ENCODE data around the gene EIF6. TPM values are rescaled to one million over a fixed set of nuclear protein-coding genes. Genes with fewer than 3 reads are reported as not detected.
"Not testable (repeated sequence)": the region's sequence is repeated elsewhere in the genome, so short reads cannot be mapped to it uniquely, and the experiment has no call there.

EIF6 gene
- total RNA-seq, 2 donors from 2014 or later: 23.3 to 35.6 TPM

GRCh38 chr20:35319192-35319870 lies 34.8 kb upstream of the EIF6 start:
- intact Hi-C loops (cut with DNase I): no loop called here
- peak; percentile 45 for ATAC-seq
- Histone ChIP-seq H3K27ac (peak overlapping the region in 3 of 4 donors; percentile 49 to 74 (median 63)), H3K27me3 (no peaks in the 10 kb centered on the region), H3K36me3 (replicated peaks in 1 of 2; ENCODE audit: insufficient read depth in 1 of 2, low read depth in 2 of 2) (no peaks in the 10 kb centered on the region), H3K4me1 (peaks cover 17% of the 10 kb centered on the region), H3K4me3 (no peak overlapping the region), H3K9me3 (no peaks in the 10 kb centered on the region)
- DNase-seq: no peak
- WGBS, 2 donors: 59 to 69% methylated on average over 5 of the region's 5 CpGs
- TF ChIP-seq CTCF (IDR thresholded peaks at IDR 0.05) (no peak), POLR2A (IDR thresholded peaks at IDR 0.05) (no peak)

- Histone ChIP-seq H3K27ac (peak overlapping the region; percentile 17 to 74 (median 56)), H3K4me1 (peaks cover 17% of the 10 kb centered on the region)
- WGBS, 2 donors: 54 to 67% methylated on average over 6 of the region's 6 CpGs
These were observed 34.1 kb upstream of the EIF6 start for GRCh38 chr20:35318502-35319157.

GRCh38 chr20:35317416-35318210 lies 33.0 kb upstream of the EIF6 start:
- ATAC-seq (no peak), DNase-seq (no peak)
- Histone ChIP-seq H3K27me3 (no peaks in the 10 kb centered on the region), H3K4me1 (peaks cover 17% of the 10 kb centered on the region), H3K36me3 (replicated peaks in 1 of 2; ENCODE audit: insufficient read depth in 1 of 2, low read depth in 2 of 2) (no peaks in the 10 kb centered on the region), H3K27ac (peak overlapping the region; percentile 17 to 74 (median 56)), H3K9me3 (no peaks in the 10 kb centered on the region), H3K4me3 (no peak overlapping the region)
- 82 to 87% methylated on average over 5 of the region's 5 CpGs for WGBS, 2 donors
- intact Hi-C loops (cut with DNase I): no loop called here
- TF ChIP-seq CTCF (IDR thresholded peaks at IDR 0.05): no peak
- no peak for TF ChIP-seq POLR2A (IDR thresholded peaks at IDR 0.05)

More at GRCh38 chr20:35318502-35319157, 34.1 kb upstream of the EIF6 start:
- no peak overlapping the region for H3K4me3 ChIP-seq
- no peaks in the 10 kb centered on the region for H3K9me3 ChIP-seq
- no peaks in the 10 kb centered on the region for H3K27me3 ChIP-seq
- no peak for TF ChIP-seq CTCF (IDR thresholded peaks at IDR 0.05)
- peak; percentile 9 to 53 (median 28) for TF ChIP-seq POLR2A (IDR thresholded peaks at IDR 0.05)
- ATAC-seq: peak; percentile 94
- intact Hi-C loops (cut with DNase I): no loop called here
- H3K36me3 ChIP-seq (replicated peaks in 1 of 2; ENCODE audit: insufficient read depth in 1 of 2, low read depth in 2 of 2): no peaks in the 10 kb centered on the region
- DNase-seq: peak; percentile 49 to 73 (median 58)

GRCh38 chr20:35316086-35316485 lies 31.5 kb upstream of the EIF6 start:
- Histone ChIP-seq H3K4me3 (no peak overlapping the region), H3K36me3 (replicated peaks in 1 of 2; ENCODE audit: insufficient read depth in 1 of 2, low read depth in 2 of 2) (no peaks in the 10 kb centered on the region), H3K4me1 (peaks cover 17% of the 10 kb centered on the region), H3K27me3 (no peaks in the 10 kb centered on the region), H3K27ac (no peak overlapping the region), H3K9me3 (no peaks in the 10 kb centered on the region)
- ATAC-seq (no peak), DNase-seq (no peak)
- TF ChIP-seq POLR2A (IDR thresholded peaks at IDR 0.05): no peak
- TF ChIP-seq CTCF (IDR thresholded peaks at IDR 0.05): no peak
- 91 to 94% methylated on average over 2 of the region's 2 CpGs for WGBS, 2 donors
- intact Hi-C loops (cut with DNase I): no loop called here

GRCh38 chr20:35315632-35316020 lies 31.1 kb upstream of the EIF6 start:
- WGBS, 2 donors: 87 to 95% methylated on average over 7 of the region's 7 CpGs
- H3K27me3 ChIP-seq; DNase-seq; intact Hi-C loops (cut with DNase I); ATAC-seq; H3K36me3 ChIP-seq (replicated peaks in 1 of 2; ENCODE audit: insufficient read depth in 1 of 2, low read depth in 2 of 2); H3K9me3 ChIP-seq; H3K4me3 ChIP-seq; H3K27ac ChIP-seq: not testable (repeated sequence)
- peaks cover 17% of the 10 kb centered on the region for H3K4me1 ChIP-seq

All from body of pancreas (tissue), 4 donors.